ENCODE measurements around the gene CCDC88A.
"Not testable (repeated sequence)": the region's sequence is repeated elsewhere in the genome, so short reads cannot be mapped to it uniquely, and the experiment has no call there.

The CCDC88A gene

GRCh38 chr2:55384786-55385185, 34.9 kb downstream of the CCDC88A start:
- DNase-seq, result no peak

- DNase-seq, result no peak
These were observed 48.3 kb downstream of the CCDC88A start for GRCh38 chr2:55371376-55371775.

DNA sequence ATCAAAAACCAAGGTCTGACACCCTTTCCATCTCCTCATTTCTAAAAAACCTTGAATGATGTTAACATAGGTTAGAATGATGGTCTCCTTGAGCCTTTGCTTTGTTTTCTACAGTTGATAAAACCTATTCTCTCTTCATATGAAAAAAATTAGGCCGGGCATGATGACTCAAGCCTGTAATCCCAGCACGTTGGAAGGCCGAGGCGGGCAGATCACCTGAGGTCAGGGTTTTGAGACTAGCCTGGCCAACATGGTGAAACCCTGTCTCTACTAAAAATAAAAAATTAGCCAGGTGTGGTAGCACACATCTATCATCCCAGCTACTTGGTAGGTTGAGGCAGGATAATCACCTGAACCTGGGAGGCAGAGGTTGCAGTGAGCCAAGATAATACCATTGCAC, 49.4 kb downstream of the CCDC88A start:
- DNase-seq, result no peak

DNA sequence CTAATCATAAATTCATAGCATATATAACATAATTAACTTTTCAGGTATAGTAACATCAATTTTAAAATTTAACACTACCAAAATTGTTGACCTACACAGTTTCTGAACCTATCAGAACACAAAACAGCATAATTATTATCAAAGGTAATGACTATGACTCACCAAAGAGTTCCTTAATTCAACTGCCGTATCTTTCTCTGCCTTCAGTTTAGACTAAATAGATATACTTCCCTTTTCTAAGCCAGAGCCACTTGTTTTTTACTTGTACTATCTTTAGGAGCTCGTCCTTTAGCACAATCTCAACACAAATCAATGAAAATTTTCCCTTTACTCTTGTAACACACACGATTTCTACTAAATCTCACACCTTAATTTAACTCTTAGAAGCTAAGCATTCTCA, 54.4 kb downstream of the CCDC88A start:
- DNase-seq, result no peak

- DNase-seq, result no peak
These were observed 55.2 kb downstream of the CCDC88A start for GRCh38 chr2:55364189-55365055.

GRCh38 chr2:55363636-55364035, 56.0 kb downstream of the CCDC88A start:
- DNase-seq, result no peak

DNA sequence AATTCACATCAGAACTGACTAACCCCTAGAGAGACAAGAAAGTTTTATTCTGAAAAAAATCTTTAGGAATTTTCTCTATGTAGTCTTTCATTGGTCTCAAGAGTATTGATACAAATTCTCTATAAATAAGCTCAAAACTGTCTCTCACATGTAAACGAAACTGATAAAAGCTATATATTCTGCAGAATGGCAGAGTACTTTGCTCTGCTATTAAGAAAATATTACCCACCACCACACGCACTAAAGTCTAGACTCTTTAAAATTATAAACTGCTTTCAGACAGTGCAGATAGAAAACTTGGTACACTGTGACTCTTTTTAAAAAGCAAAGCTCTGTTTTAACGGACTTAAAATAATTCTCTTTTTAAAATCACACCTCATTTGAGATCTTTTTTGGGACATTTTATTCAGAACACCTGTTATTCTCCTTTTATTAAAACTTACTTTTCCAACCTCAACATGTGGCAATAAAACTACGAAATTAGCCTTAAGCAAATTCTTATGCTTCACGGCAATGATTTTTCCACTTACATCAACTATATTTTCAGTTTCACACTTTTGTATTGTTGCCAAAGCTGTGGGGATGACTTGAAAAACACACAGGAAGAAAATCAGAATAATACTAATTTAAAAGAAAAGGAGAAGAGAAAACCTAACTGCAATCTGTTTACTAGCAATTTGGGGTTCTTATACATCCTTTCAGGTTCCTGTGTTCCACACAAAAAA, 58.0 kb downstream of the CCDC88A start:
- no peak for DNase-seq

GRCh38 chr2:55358451-55358850, 61.2 kb downstream of the CCDC88A start:
- no peak for DNase-seq

DNA sequence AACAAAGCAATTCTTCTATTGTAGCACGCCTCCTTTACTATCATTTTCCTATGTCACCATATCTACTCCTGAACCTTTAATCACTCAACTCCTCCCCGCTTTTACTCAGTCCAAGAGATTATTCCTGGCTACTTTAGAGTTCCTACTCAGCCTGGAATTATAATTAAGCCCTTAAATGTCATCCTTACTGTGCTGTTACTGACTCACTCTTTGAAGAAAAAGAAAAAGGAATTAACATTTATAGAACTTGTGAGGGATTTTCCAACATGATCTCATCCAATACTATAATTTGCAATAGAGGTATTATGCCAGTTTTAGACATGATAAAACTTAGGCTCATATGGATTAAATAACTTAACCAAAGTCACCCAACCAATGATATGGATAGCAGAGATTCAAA, 61.7 kb downstream of the CCDC88A start:
- DNase-seq, result no peak

DNA sequence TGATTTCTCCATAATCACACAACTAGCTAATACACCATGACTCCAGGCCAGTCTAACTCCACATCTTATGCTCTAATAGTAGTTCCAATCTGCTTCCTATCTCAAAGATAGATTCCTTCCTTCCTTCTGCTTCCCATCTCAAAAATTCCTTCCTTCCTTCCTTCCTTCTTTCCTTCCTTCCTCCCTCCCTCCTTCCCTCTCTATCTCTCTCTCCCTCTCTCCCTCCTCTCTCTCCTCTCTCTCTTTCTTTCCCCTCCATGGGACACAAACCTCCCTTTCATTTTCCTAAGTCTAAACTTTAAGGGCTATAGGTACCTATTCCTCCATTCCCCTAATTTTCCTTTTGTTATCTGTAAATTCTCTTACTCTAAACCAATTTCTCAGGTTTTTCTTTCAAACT, 62.5 kb downstream of the CCDC88A start:
- DNase-seq, result no peak

GRCh38 chr2:55356136-55356535, 63.5 kb downstream of the CCDC88A start:
- not testable (repeated sequence) for DNase-seq

DNA sequence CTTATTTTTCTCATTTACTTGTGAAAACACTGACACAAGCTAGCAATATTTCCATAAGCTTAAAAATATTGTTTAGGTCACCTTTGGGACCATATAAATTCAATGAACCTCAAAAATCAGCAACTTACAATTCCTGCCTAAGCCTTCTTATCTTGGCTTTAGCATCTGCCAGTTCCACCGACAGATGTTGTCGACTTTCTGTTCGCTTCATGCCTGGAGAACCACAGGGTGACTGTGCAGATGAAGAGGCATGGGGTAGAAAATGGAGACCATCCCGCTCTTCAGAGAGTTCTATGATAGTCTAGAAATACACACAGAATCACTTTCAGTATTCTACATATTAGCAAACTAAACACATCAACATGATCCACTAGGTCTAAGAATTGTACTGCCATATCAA, 64.2 kb downstream of the CCDC88A start:
- DNase-seq, result no peak

DNA sequence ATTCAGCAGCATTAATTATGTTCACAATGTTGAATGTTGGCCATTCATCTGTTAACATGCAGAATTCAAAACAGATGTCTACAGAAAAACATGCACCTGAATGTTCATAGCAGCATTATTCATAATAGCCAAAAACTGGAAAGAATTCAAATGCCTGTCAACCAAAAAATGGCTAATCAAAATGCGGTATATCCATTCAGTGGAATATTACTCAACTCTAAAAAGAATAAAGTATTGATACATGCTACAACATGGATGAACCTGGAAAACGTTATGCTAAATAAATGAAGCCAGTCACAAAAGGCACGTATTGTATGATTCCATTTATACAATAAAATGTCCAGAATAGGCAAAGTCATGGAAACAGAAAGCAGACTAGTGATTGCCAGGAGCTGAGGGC, 68.0 kb downstream of the CCDC88A start:
- DNase-seq, result no peak

- no peak for DNase-seq
These were observed 74.6 kb downstream of the CCDC88A start for GRCh38 chr2:55345064-55345463.

- DNase-seq, result no peak
These were observed 81.4 kb downstream of the CCDC88A start for GRCh38 chr2:55338268-55338667.

DNA sequence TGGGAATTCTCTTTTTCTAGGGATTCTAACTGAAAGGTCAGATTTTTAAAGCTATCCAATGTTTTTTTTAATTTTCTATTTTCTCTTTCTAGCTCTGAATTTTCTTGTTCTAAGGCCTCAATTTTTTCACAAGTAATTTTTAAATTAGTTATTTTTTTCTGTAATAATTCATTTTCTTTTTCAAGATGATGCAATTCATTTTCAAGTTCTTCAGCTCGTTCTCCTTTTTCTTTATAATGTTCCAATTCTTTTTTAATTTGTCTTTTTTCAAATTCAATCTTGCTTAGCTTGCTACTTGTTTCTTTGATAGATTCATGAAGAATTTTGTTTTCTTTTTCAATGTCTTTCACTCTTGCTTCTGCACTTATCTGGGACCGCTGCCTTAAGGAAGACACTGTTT, 84.9 kb downstream of the CCDC88A start:
- no peak for DNase-seq

- no peak for DNase-seq
These were observed 88.9 kb downstream of the CCDC88A start for GRCh38 chr2:55330541-55331297.

GRCh38 chr2:55327470-55328230, 92.0 kb downstream of the CCDC88A start:
- no peak for DNase-seq

DNA sequence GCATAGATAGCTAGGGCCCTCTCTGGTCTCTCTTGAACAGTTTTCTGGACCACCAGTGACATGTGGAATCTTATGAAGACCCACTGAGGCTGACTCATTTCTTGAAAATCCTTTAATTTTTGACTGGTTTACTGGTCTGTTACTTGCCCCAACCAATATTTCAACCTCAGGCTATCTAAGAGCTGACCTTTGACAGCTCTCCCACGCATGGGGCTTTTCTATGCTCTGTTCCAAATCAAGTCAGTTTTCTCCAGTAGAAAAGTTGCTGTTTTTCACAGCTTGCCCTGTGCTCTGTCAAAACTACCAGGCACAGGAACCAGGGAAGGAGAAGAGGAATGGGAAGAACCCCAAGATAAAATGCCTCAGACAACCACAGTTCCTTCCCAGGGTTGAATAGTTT, 104.7 kb downstream of the CCDC88A start:
- no peak for DNase-seq

DNA sequence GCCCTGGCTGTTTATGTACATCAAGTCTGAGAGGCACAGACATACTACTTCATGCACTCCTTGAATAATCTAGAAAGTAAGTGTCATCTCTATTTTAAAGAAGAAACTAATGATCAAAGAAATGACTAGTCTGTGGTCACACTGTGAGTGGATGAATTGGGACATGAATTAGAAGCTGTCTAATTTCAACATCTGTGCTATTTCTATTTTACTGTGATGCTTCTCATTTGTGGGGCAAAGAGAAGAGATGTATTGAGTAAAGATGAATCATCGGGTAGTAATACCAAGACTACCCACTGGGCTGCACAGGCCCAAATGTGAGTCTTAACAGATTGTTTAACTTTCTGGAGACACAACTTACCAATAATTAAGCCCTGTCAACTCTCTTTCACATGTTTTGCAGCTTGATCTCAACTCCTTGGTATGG, 108.2 kb downstream of the CCDC88A start:
- peak; percentile 56 for DNase-seq

DNA sequence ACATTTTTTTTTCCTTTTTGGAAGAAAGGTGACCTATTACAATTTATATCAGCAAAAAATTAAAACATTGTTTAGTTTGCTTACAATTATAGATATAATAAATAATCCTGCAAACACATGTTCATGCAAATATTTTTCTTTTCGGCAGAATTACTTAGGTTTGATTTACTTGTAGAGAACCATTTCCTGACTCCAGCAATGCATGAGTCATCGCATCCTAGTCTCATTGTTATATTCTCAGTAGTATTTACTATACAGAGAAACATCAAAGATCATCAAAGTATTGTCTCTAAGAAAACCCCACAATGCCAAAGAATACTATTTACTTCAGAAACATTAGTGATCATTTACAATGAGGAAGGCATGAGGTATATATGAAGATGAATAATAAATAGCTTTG, 110.2 kb downstream of the CCDC88A start:
- no peak for DNase-seq

GRCh38 chr2:55302241-55302640, 117.4 kb downstream of the CCDC88A start:
- DNase-seq, result peak; percentile 26

GRCh38 chr2:55301277-55301676, 118.4 kb downstream of the CCDC88A start:
- no peak for DNase-seq
